HG02943 (cell line): ENCODE measurements around the gene TYK2.
"Not testable (repeated sequence)": the region's sequence is repeated elsewhere in the genome, so short reads cannot be mapped to it uniquely, and the experiment has no call there.

ENCODE experiments used
- ATAC-seq: cut with Tn5 transposase; IDR thresholded peaks from one replicate; pipeline ENCODE4 v1.9.1; 2021; ENCODE audit warnings: mild to moderate bottlenecking, low read depth, moderate library complexity; ENCODE audit not compliant: unreplicated experiment

TYK2 gene

GRCh38 chr19:10378124-10378523 is 2.2 kb downstream of the TYK2 start:
- no peak for ATAC-seq

- not testable (repeated sequence) for ATAC-seq
Measured at GRCh38 chr19:10377140-10377640, 3.2 kb downstream of the TYK2 start.

- no peak for ATAC-seq
Measured at GRCh38 chr19:10374931-10375330, 5.4 kb downstream of the TYK2 start.

GRCh38 chr19:10372690-10373089 is 7.7 kb downstream of the TYK2 start:
- no peak for ATAC-seq

GRCh38 chr19:10368101-10368803 is 12.1 kb downstream of the TYK2 start:
- ATAC-seq: no peak

GRCh38 chr19:10366950-10367512 is 13.3 kb downstream of the TYK2 start:
- ATAC-seq: not testable (repeated sequence)

- no peak for ATAC-seq
Measured at GRCh38 chr19:10365518-10365917, 14.9 kb downstream of the TYK2 start.

- ATAC-seq: no peak
Measured at GRCh38 chr19:10364644-10365043, 15.7 kb downstream of the TYK2 start.

GRCh38 chr19:10363789-10364281 is 16.5 kb downstream of the TYK2 start:
- ATAC-seq: no peak

GRCh38 chr19:10362259-10362658 is 18.1 kb downstream of the TYK2 start:
- ATAC-seq: no peak

GRCh38 chr19:10361569-10362011 is 18.8 kb downstream of the TYK2 start:
- no peak for ATAC-seq

GRCh38 chr19:10356431-10356830 is 23.9 kb downstream of the TYK2 start:
- no peak for ATAC-seq

GRCh38 chr19:10353793-10354391 is 26.5 kb downstream of the TYK2 start:
- ATAC-seq: no peak

- no peak for ATAC-seq
Measured at GRCh38 chr19:10352764-10353671, 27.4 kb downstream of the TYK2 start.

- ATAC-seq: no peak
Measured at GRCh38 chr19:10346509-10346908, 33.9 kb downstream of the TYK2 start.

- no peak for ATAC-seq
Measured at GRCh38 chr19:10344780-10345179, 35.6 kb downstream of the TYK2 start.

- no peak for ATAC-seq
Measured at GRCh38 chr19:10343495-10343894, 36.9 kb downstream of the TYK2 start.

- ATAC-seq: no peak
Measured at GRCh38 chr19:10339977-10340376, 40.4 kb downstream of the TYK2 start.

- ATAC-seq: no peak
Measured at GRCh38 chr19:10339380-10339960, 40.9 kb downstream of the TYK2 start, which contains the start of gene ICAM3. Gene ICAM3 (minus strand): TSS chr19:10339624. CDS start chr19:10339614, 10 bp downstream.

GRCh38 chr19:10338940-10339339 is 41.4 kb downstream of the TYK2 start:
- no peak for ATAC-seq
